GM23338 (cell line): Measurements from ENCODE around the gene NOX5. TPM values are rescaled to one million over a fixed set of nuclear protein-coding genes. Genes with fewer than 3 reads are reported as not detected.

Experiments used
- ATAC-seq: fragments of 200-7000 bp; cut with Tn5 transposase; 3 replicates; pipeline ENCODE4 v1.9.1; 2020
- DNase-seq: peaks from one replicate; pipeline ENCODE4 v3.0.0-alpha.2; 2015; ENCODE audit warnings: low spot score
- H2AFZ ChIP-seq: fragments of 200-600 bp; sonication (generic); 2 replicates; pipeline ENCODE4 v1.8.0; 2016; ENCODE audit warnings: antibody characterized with exemption, mild to moderate bottlenecking, moderate library complexity
- H3F3A ChIP-seq: fragments of 200-600 bp; sonication (generic); replicated peaks from 2 replicates; pipeline ENCODE4 v1.8.0; 2017; ENCODE audit warnings: antibody characterized with exemption, mixed run types, low read depth
- H3K27ac ChIP-seq: fragments of 200-600 bp; sonication (generic); 2 replicates; pipeline ENCODE4 v1.6.1; 2016; ENCODE audit warnings: low read depth
- H3K27me3 ChIP-seq: fragments of 200-600 bp; sonication (generic); 2 replicates; pipeline ENCODE4 v1.8.0; 2016; ENCODE audit warnings: mild to moderate bottlenecking, mixed run types, moderate library complexity; ENCODE audit not compliant: insufficient read depth
- H3K36me3 ChIP-seq: fragments of 200-600 bp; sonication (generic); 2 replicates; pipeline ENCODE4 v1.8.0; 2016; ENCODE audit warnings: mild to moderate bottlenecking; ENCODE audit not compliant: insufficient read depth
- H3K4me1 ChIP-seq: fragments of 200-600 bp; sonication (generic); 2 replicates; pipeline ENCODE4 v1.8.0; 2016; ENCODE audit warnings: mild to moderate bottlenecking, moderate library complexity; ENCODE audit not compliant: insufficient read depth
- H3K4me2 ChIP-seq: fragments of 200-600 bp; sonication (generic); 2 replicates; pipeline ENCODE4 v1.7.1; 2017; ENCODE audit warnings: mixed run types
- H3K4me3 ChIP-seq: fragments of 200-600 bp; sonication (generic); 2 replicates; pipeline ENCODE4 v1.6.1; 2016; ENCODE audit warnings: mixed run types
- H3K79me2 ChIP-seq: fragments of 200-600 bp; sonication (generic); replicated peaks from 2 replicates; pipeline ENCODE4 v1.8.0; 2017; ENCODE audit warnings: mild to moderate bottlenecking; ENCODE audit not compliant: insufficient read depth
- H3K9me2 ChIP-seq: fragments of 200-600 bp; sonication (generic); 2 replicates; pipeline ENCODE4 v1.8.0; 2017; ENCODE audit not compliant: insufficient read depth
- H4K20me1 ChIP-seq: fragments of 200-600 bp; sonication (generic); replicated peaks from 2 replicates; pipeline ENCODE4 v1.8.0; 2017; ENCODE audit warnings: mild to moderate bottlenecking; ENCODE audit not compliant: insufficient read depth
- H3K27ac Mint-ChIP-seq: 2 replicates; pipeline ENCODE4 v1.8.0; 2020; ENCODE audit warnings: inconsistent platforms, mild to moderate bottlenecking, moderate library complexity, mixed read lengths
- H3K27me3 Mint-ChIP-seq: 3 replicates; pipeline ENCODE4 v1.8.0; 2022; ENCODE audit warnings: low read depth, mild to moderate bottlenecking, moderate library complexity, mixed read lengths, inconsistent platforms; ENCODE audit not compliant: insufficient read depth, poor library complexity
- H3K36me3 Mint-ChIP-seq: 3 replicates; pipeline ENCODE4 v1.8.0; 2021; ENCODE audit warnings: low read depth, mild to moderate bottlenecking, inconsistent platforms, moderate library complexity, mixed read lengths
- H3K4me1 Mint-ChIP-seq: 3 replicates; pipeline ENCODE4 v1.8.0; 2020; ENCODE audit warnings: mild to moderate bottlenecking, inconsistent platforms, mixed read lengths
- H3K4me3 Mint-ChIP-seq: 3 replicates; pipeline ENCODE4 v1.8.0; 2021; ENCODE audit warnings: moderate library complexity, mild to moderate bottlenecking, inconsistent platforms, mixed read lengths
- H3K9me3 Mint-ChIP-seq: 3 replicates; pipeline ENCODE4 v1.8.0; 2020; ENCODE audit warnings: moderate library complexity, mild to moderate bottlenecking, inconsistent platforms, mixed read lengths
- POLR2AphosphoS5 ChIP-seq: IDR thresholded peaks from 2 replicates; pipeline ENCODE4 v1.6.1; 2016; ENCODE audit warnings: antibody characterized with exemption, low read depth
- STAT1 ChIP-seq: IDR thresholded peaks from one replicate; pipeline ENCODE4 v1.6.1; 2016; ENCODE audit warnings: antibody characterized with exemption; ENCODE audit not compliant: unreplicated experiment
- ZNF114 ChIP-seq: fragments of 250-450 bp; sonication (Bioruptor Pico); IDR thresholded peaks from 2 replicates; pipeline ENCODE4 v1.5.0; 2020; ENCODE audit warnings: mild to moderate bottlenecking, moderate library complexity
- polyA plus RNA-seq: library from polyadenylated mRNA; unstranded; fragments of >200 nt; fragmentation: Nextera tagmentation; extraction: Ambion mirVana; gene quantifications from 2 replicates; pipeline ENCODE4 v1.2.1, GENCODE V29; 2016
- total RNA-seq: library from RNA; depleted of rRNA; stranded (reverse); fragments of >200 nt; shearing (Covaris generic); gene quantifications from 2 replicates; pipeline ENCODE4 v1.2.3, GENCODE V29; 2014
- TF ChIP-seq, protein P1 (sequence below): fragments of 250-450 bp; sonication (Bioruptor Pico); IDR thresholded peaks from 2 replicates; pipeline ENCODE4 v1.5.0; 2020; ENCODE audit warnings: mild to moderate bottlenecking, moderate library complexity
- TF ChIP-seq, protein P2 (sequence below): IDR thresholded peaks from one replicate; pipeline ENCODE4 v1.6.1; 2018; ENCODE audit warnings: antibody characterized with exemption; ENCODE audit not compliant: unreplicated experiment

Gene NOX5
- total and polyA plus RNA-seq, 2 experiments from 2014 or later: 0.03 TPM; not detected in 1

DNA sequence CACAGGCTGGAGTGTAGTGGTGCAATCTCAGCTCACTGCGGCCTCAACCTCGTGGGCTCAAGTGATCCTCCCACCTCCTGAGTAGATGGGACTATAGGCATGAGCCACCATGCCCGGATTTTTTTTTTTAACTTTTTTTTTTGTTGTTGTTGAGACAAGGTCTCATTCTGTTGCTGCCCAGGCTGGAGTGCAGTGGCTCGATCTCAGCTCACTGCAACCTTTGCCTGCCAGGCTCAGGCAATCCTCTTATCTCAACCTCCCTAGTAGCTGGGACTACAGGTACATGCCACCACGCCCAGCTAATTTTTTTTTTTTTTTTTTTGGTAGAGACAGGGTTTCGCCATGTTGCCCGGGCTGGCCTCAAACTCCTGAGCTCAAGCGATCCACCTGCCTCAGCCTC, 64.1 kb downstream of the NOX5 start:
- no peak overlapping the region for H3K27ac Mint-ChIP-seq
- Histone ChIP-seq H3K4me1 (peaks cover 39% of the 10 kb centered on the region), H3K27me3 (peaks cover under 1% of the 10 kb centered on the region; the same call in 1 of the 2 replicates), H3K79me2 (no peaks in the 10 kb centered on the region), H3K9me2 (no peaks in the 10 kb centered on the region), H3K27ac (no peak overlapping the region), H3K4me3 (no peak overlapping the region), H3K36me3 (no peaks in the 10 kb centered on the region), H2AFZ (no peak overlapping the region), H3K4me2 (no peak overlapping the region), H3F3A (0 out of 2 replicates have a peak, but pooled peaks cover 3% of the 10 kb centered on the region), H4K20me1 (no peaks in the 10 kb centered on the region)
- no peaks in the 10 kb centered on the region for H3K9me3 Mint-ChIP-seq
- ATAC-seq (no peak), DNase-seq (no peak)
- H3K4me3 Mint-ChIP-seq: no peak overlapping the region
- peaks cover 50% of the 10 kb centered on the region for H3K4me1 Mint-ChIP-seq
- H3K27me3 Mint-ChIP-seq: peaks cover 19% of the 10 kb centered on the region
- no peaks in the 10 kb centered on the region for H3K36me3 Mint-ChIP-seq
- TF ChIP-seq, protein P1, sequence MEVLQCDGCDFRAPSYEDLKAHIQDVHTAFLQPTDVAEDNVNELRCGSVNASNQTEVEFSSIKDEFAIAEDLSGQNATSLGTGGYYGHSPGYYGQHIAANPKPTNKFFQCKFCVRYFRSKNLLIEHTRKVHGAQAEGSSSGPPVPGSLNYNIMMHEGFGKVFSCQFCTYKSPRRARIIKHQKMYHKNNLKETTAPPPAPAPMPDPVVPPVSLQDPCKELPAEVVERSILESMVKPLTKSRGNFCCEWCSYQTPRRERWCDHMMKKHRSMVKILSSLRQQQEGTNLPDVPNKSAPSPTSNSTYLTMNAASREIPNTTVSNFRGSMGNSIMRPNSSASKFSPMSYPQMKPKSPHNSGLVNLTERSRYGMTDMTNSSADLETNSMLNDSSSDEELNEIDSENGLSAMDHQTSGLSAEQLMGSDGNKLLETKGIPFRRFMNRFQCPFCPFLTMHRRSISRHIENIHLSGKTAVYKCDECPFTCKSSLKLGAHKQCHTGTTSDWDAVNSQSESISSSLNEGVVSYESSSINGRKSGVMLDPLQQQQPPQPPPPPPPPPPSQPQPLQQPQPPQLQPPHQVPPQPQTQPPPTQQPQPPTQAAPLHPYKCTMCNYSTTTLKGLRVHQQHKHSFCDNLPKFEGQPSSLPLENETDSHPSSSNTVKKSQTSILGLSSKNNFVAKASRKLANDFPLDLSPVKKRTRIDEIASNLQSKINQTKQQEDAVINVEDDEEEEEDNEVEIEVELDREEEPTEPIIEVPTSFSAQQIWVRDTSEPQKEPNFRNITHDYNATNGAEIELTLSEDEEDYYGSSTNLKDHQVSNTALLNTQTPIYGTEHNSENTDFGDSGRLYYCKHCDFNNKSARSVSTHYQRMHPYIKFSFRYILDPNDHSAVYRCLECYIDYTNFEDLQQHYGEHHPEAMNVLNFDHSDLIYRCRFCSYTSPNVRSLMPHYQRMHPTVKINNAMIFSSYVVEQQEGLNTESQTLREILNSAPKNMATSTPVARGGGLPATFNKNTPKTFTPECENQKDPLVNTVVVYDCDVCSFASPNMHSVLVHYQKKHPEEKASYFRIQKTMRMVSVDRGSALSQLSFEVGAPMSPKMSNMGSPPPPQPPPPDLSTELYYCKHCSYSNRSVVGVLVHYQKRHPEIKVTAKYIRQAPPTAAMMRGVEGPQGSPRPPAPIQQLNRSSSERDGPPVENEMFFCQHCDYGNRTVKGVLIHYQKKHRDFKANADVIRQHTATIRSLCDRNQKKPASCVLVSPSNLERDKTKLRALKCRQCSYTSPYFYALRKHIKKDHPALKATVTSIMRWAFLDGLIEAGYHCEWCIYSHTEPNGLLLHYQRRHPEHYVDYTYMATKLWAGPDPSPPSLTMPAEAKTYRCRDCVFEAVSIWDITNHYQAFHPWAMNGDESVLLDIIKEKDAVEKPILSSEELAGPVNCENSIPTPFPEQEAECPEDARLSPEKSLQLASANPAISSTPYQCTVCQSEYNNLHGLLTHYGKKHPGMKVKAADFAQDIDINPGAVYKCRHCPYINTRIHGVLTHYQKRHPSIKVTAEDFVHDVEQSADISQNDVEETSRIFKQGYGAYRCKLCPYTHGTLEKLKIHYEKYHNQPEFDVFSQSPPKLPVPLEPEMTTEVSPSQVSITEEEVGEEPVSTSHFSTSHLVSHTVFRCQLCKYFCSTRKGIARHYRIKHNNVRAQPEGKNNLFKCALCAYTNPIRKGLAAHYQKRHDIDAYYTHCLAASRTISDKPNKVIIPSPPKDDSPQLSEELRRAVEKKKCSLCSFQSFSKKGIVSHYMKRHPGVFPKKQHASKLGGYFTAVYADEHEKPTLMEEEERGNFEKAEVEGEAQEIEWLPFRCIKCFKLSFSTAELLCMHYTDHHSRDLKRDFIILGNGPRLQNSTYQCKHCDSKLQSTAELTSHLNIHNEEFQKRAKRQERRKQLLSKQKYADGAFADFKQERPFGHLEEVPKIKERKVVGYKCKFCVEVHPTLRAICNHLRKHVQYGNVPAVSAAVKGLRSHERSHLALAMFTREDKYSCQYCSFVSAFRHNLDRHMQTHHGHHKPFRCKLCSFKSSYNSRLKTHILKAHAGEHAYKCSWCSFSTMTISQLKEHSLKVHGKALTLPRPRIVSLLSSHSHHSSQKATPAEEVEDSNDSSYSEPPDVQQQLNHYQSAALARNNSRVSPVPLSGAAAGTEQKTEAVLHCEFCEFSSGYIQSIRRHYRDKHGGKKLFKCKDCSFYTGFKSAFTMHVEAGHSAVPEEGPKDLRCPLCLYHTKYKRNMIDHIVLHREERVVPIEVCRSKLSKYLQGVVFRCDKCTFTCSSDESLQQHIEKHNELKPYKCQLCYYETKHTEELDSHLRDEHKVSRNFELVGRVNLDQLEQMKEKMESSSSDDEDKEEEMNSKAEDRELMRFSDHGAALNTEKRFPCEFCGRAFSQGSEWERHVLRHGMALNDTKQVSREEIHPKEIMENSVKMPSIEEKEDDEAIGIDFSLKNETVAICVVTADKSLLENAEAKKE (CRISPR knock-in tag): no peak
- no peak for TF ChIP-seq ZNF114 (CRISPR knock-in tag)
- TF ChIP-seq, protein P2, sequence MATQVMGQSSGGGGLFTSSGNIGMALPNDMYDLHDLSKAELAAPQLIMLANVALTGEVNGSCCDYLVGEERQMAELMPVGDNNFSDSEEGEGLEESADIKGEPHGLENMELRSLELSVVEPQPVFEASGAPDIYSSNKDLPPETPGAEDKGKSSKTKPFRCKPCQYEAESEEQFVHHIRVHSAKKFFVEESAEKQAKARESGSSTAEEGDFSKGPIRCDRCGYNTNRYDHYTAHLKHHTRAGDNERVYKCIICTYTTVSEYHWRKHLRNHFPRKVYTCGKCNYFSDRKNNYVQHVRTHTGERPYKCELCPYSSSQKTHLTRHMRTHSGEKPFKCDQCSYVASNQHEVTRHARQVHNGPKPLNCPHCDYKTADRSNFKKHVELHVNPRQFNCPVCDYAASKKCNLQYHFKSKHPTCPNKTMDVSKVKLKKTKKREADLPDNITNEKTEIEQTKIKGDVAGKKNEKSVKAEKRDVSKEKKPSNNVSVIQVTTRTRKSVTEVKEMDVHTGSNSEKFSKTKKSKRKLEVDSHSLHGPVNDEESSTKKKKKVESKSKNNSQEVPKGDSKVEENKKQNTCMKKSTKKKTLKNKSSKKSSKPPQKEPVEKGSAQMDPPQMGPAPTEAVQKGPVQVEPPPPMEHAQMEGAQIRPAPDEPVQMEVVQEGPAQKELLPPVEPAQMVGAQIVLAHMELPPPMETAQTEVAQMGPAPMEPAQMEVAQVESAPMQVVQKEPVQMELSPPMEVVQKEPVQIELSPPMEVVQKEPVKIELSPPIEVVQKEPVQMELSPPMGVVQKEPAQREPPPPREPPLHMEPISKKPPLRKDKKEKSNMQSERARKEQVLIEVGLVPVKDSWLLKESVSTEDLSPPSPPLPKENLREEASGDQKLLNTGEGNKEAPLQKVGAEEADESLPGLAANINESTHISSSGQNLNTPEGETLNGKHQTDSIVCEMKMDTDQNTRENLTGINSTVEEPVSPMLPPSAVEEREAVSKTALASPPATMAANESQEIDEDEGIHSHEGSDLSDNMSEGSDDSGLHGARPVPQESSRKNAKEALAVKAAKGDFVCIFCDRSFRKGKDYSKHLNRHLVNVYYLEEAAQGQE: no peak
- no peak for TF ChIP-seq STAT1
- no peak for TF ChIP-seq POLR2AphosphoS5
